ENCODE data around the gene ANAPC2. TPM values are rescaled to one million over a fixed set of nuclear protein-coding genes. Genes with fewer than 3 reads are reported as not detected.

Gene ANAPC2
- total RNA-seq, 2 donors from 2014 or later: 66.5 to 69.2 TPM

- Mint-ChIP-seq H3K27ac (no peak overlapping the region), H3K4me1 (peaks cover 17% of the 10 kb centered on the region), H3K9me3 (no peaks in the 10 kb centered on the region), H3K4me3 (no peak overlapping the region), H3K36me3 (ENCODE audit: low read depth) (peaks cover 9% of the 10 kb centered on the region), H3K27me3 (ENCODE audit: insufficient read depth) (no peaks in the 10 kb centered on the region)
- no peaks in the 10 kb centered on the region for H3K9me3 ChIP-seq (ENCODE audit: control insufficient read depth, low read length)
- TF ChIP-seq, protein P1, sequence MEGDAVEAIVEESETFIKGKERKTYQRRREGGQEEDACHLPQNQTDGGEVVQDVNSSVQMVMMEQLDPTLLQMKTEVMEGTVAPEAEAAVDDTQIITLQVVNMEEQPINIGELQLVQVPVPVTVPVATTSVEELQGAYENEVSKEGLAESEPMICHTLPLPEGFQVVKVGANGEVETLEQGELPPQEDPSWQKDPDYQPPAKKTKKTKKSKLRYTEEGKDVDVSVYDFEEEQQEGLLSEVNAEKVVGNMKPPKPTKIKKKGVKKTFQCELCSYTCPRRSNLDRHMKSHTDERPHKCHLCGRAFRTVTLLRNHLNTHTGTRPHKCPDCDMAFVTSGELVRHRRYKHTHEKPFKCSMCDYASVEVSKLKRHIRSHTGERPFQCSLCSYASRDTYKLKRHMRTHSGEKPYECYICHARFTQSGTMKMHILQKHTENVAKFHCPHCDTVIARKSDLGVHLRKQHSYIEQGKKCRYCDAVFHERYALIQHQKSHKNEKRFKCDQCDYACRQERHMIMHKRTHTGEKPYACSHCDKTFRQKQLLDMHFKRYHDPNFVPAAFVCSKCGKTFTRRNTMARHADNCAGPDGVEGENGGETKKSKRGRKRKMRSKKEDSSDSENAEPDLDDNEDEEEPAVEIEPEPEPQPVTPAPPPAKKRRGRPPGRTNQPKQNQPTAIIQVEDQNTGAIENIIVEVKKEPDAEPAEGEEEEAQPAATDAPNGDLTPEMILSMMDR (conservative IDR thresholded peaks at IDR 0.05): no peak
- peaks cover 24% of the 10 kb centered on the region for H3K4me1 ChIP-seq (ENCODE audit: control insufficient read depth, insufficient read depth, low read length)
- DNase-seq: no peak
- peaks cover 14% of the 10 kb centered on the region for H3K36me3 ChIP-seq (ENCODE audit: control insufficient read depth, insufficient read depth, low read length)
- H3K27ac ChIP-seq (ENCODE audit: low read depth, low read length): no peak overlapping the region
- H3K4me3 ChIP-seq (ENCODE audit: low read length): no peak overlapping the region
- 92 to 100% methylated on average over 3 to 14 of the region's 14 CpGs for WGBS, 2 experiments (ENCODE audit: insufficient coverage in 1 of 2, insufficient read length in 1 of 2)
- H3K27me3 ChIP-seq (ENCODE audit: control insufficient read depth, insufficient read depth, low read length, poor library complexity, severe bottlenecking): no peaks in the 10 kb centered on the region
- H3K9ac ChIP-seq (ENCODE audit: extremely low read depth, low read length, poor library complexity, severe bottlenecking): no peak overlapping the region
These were observed 5.4 kb upstream of the ANAPC2 start for GRCh38 chr9:137193771-137194170.

DNA sequence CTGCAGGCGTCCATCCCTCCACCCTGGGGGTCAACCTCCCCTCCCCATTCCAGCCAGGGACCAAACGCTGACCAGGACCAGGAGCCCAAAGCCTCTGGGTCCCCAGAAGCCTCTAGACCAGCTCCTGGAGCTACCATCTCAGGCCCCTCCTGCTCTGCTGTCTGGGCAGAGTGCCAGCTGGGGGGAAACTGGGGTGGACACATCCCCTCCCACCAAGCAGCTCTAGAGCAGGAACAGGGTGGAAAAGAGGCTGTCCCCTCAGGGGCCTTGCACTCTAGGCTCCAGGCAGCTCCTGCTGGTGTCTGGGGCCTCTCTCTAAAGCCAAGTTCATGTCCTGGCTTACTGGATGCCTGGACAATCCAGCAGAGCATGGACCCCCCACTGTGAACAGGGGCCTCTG lies 4.5 kb upstream of the ANAPC2 start:
- Mint-ChIP-seq H3K4me1 (peaks cover 12% of the 10 kb centered on the region), H3K9me3 (no peaks in the 10 kb centered on the region), H3K27ac (no peak overlapping the region), H3K4me3 (no peak overlapping the region), H3K27me3 (ENCODE audit: insufficient read depth) (no peaks in the 10 kb centered on the region), H3K36me3 (ENCODE audit: low read depth) (peaks cover 9% of the 10 kb centered on the region)
- Histone ChIP-seq H3K9ac (ENCODE audit: extremely low read depth, low read length, poor library complexity, severe bottlenecking) (no peak overlapping the region), H3K9me3 (ENCODE audit: control insufficient read depth, low read length) (no peaks in the 10 kb centered on the region), H3K4me3 (ENCODE audit: low read length) (no peak overlapping the region), H3K27ac (ENCODE audit: low read depth, low read length) (no peak overlapping the region), H3K27me3 (ENCODE audit: control insufficient read depth, insufficient read depth, low read length, poor library complexity, severe bottlenecking) (no peaks in the 10 kb centered on the region), H3K36me3 (ENCODE audit: control insufficient read depth, insufficient read depth, low read length) (peaks cover 14% of the 10 kb centered on the region), H3K4me1 (ENCODE audit: control insufficient read depth, insufficient read depth, low read length) (peaks cover 15% of the 10 kb centered on the region)
- 95% methylated on average over 2 of the region's 2 CpGs; no CpG with 5 or more reads in 1 of the 2 experiments for WGBS, 2 experiments (ENCODE audit: insufficient coverage in 1 of 2, insufficient read length in 1 of 2)
- TF ChIP-seq, protein P1 (conservative IDR thresholded peaks at IDR 0.05): no peak
- DNase-seq: no peak

DNA sequence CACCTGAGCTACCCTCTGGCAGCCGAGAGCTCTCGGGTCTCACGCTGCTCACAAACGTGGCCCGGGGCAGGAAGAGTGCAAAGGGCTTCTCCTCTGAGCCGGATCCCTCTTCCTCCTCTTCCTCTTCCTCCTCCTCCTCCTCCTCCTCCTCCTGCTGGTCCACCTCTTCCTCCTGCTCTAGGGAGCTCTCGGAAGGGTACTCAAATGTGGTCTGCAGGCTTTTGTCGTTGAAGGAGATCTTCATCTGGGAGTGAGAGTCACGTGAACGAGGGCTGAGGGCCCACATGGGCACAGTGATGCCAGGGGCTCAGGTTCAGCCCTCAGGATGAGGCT lies 4.1 kb upstream of the ANAPC2 start:
- Histone ChIP-seq H3K4me3 (ENCODE audit: low read length) (no peak overlapping the region), H3K9me3 (ENCODE audit: control insufficient read depth, low read length) (no peaks in the 10 kb centered on the region), H3K9ac (ENCODE audit: extremely low read depth, low read length, poor library complexity, severe bottlenecking) (no peak overlapping the region), H3K4me1 (ENCODE audit: control insufficient read depth, insufficient read depth, low read length) (peaks cover 17% of the 10 kb centered on the region), H3K36me3 (ENCODE audit: control insufficient read depth, insufficient read depth, low read length) (peaks cover 14% of the 10 kb centered on the region), H3K27ac (ENCODE audit: low read depth, low read length) (no peak overlapping the region), H3K27me3 (ENCODE audit: control insufficient read depth, insufficient read depth, low read length, poor library complexity, severe bottlenecking) (no peaks in the 10 kb centered on the region)
- Mint-ChIP-seq H3K36me3 (ENCODE audit: low read depth) (peaks cover 9% of the 10 kb centered on the region), H3K4me3 (no peak overlapping the region), H3K4me1 (peaks cover 15% of the 10 kb centered on the region), H3K9me3 (no peaks in the 10 kb centered on the region), H3K27ac (no peak overlapping the region), H3K27me3 (ENCODE audit: insufficient read depth) (no peaks in the 10 kb centered on the region)
- DNase-seq: no peak
- WGBS, 2 experiments (ENCODE audit: insufficient coverage in 1 of 2, insufficient read length in 1 of 2): 92 to 100% methylated on average over 9 to 10 of the region's 10 CpGs
- TF ChIP-seq, protein P1 (conservative IDR thresholded peaks at IDR 0.05): no peak
